SK-MEL-5 (cell line): ENCODE data around the gene C6orf52. TPM values are rescaled to one million over a fixed set of nuclear protein-coding genes. Genes with fewer than 3 reads are reported as not detected.
A peak's percentile ranks its signal among the peaks of the same experiment; 100 is the strongest.
"Not testable (repeated sequence)": the region's sequence is repeated elsewhere in the genome, so short reads cannot be mapped to it uniquely, and the experiment has no call there.

Source experiments
- DNase-seq: peaks from one replicate; pipeline ENCODE4 v3.0.0-alpha.2; 2016; ENCODE audit warnings: low read depth, low spot score
- in situ Hi-C: cut with HindIII; loops from 2 replicates; pipeline ENCODE4 v1.10.0; 2016; ENCODE audit warnings: low sequenced_read_pairs, high pct_unique_total_duplicates, low pct_unique_long_range_greater_than_20kb
- polyA plus RNA-seq, 2 experiments: library from polyadenylated mRNA; depleted of rRNA; stranded (reverse); fragments of >200 nt; gene quantifications; 2 replicates each; pipeline ENCODE4 v1.2.3, GENCODE V29; 2015
- total RNA-seq: library from RNA; depleted of rRNA; stranded (reverse); fragments of >200 nt; shearing (Covaris generic); gene quantifications from 2 replicates; pipeline ENCODE4 v1.2.3, GENCODE V29; 2014; rRNA removed

Gene C6orf52
- 0.63 and 0.85 TPM in 2 replicates for total RNA-seq
- 0.33 and 1.3 TPM in 2 replicates for polyA plus RNA-seq (2015; cell fraction: cytosol; rRNA removed)
- not detected in 2 replicates for polyA plus RNA-seq (2015; cell fraction: nucleus; rRNA removed)

GRCh38 chr6:10694302-10695085, at the start of gene C6orf52, which contains the start of gene PAK1IP1:
TSS of gene C6orf52 (minus strand) at chr6:10694616. CDS start at chr6:10687550, 7,066 bp downstream.
TSS of gene PAK1IP1 (plus strand) at chr6:10694972. CDS start at chr6:10694986, 14 bp downstream.
- in situ Hi-C loops, result no loop called here

GRCh38 chr6:10743515-10743914, 49.1 kb upstream of the C6orf52 start:
- DNase-seq, result no peak
- in situ Hi-C loops, result no loop called here

More at GRCh38 chr6:10694302-10695085, at the start of gene C6orf52, which contains the start of gene PAK1IP1:
- peak; percentile 98 for DNase-seq

GRCh38 chr6:10742251-10742650, 47.8 kb upstream of the C6orf52 start:
- no peak for DNase-seq
- in situ Hi-C loops, result no loop called here

- DNase-seq, in situ Hi-C loops: not testable (repeated sequence)
These were observed 47.2 kb upstream of the C6orf52 start for GRCh38 chr6:10741643-10742042.

- in situ Hi-C loops, result no loop called here
- no peak for DNase-seq
These were observed 45.6 kb upstream of the C6orf52 start for GRCh38 chr6:10740061-10740460.

- no peak for DNase-seq
- in situ Hi-C loops, result no loop called here
These were observed 42.3 kb upstream of the C6orf52 start for GRCh38 chr6:10736731-10737130.

GRCh38 chr6:10733863-10734262, 39.4 kb upstream of the C6orf52 start:
- in situ Hi-C loops, result no loop called here
- no peak for DNase-seq

- DNase-seq, result peak; percentile 42
- in situ Hi-C loops, result no loop called here
These were observed 38.8 kb upstream of the C6orf52 start for GRCh38 chr6:10733151-10733715.

- in situ Hi-C loops, result no loop called here
- no peak for DNase-seq
These were observed 35.8 kb upstream of the C6orf52 start for GRCh38 chr6:10730254-10730653.

GRCh38 chr6:10725716-10726115, 31.3 kb upstream of the C6orf52 start:
- in situ Hi-C loops, result no loop called here
- no peak for DNase-seq

GRCh38 chr6:10725044-10725443, 30.6 kb upstream of the C6orf52 start:
- in situ Hi-C loops, result no loop called here
- DNase-seq, result no peak

- no peak for DNase-seq
- in situ Hi-C loops, result no loop called here
These were observed 29.1 kb upstream of the C6orf52 start for GRCh38 chr6:10723567-10723881.

- DNase-seq, result peak; percentile 98
- in situ Hi-C loops, result no loop called here
These were observed 28.6 kb upstream of the C6orf52 start, which contains the start of gene TMEM14C for GRCh38 chr6:10722820-10723566. TSS of gene TMEM14C (plus strand) at chr6:10723070. CDS start at chr6:10724614, 1,544 bp downstream.

GRCh38 chr6:10722570-10722819, 28.1 kb upstream of the C6orf52 start:
- no peak for DNase-seq
- in situ Hi-C loops, result no loop called here

- no peak for DNase-seq
- in situ Hi-C loops, result no loop called here
These were observed 27.6 kb upstream of the C6orf52 start for GRCh38 chr6:10721850-10722569.

- DNase-seq, in situ Hi-C loops: not testable (repeated sequence)
These were observed 26.8 kb upstream of the C6orf52 start for GRCh38 chr6:10720960-10721849.
